Sciatic nerve (tissue), 2 donors: ENCODE data around the gene SRRM4. TPM values are rescaled to one million over a fixed set of nuclear protein-coding genes. Genes with fewer than 3 reads are reported as not detected.

Experiments used
- ATAC-seq: fragments of 200-7000 bp; cut with Tn5 transposase; one replicate; pipeline ENCODE4 v1.9.1; 2020; ENCODE audit warnings: mild to moderate bottlenecking, moderate library complexity
- DNase-seq: peaks from one replicate; pipeline ENCODE4 v3.0.0-alpha.2; 2020; ENCODE audit warnings: low spot score
- intact Hi-C: fragments of 100-400 bp; cut with DNase I; formaldehyde crosslinking; loops from one replicate; pipeline ENCODE4 v1.14.2; 2022
- total RNA-seq: library from RNA; stranded (reverse); fragmentation: NEBNext Ultra II Directional; extraction: Animal tissue kit (Norgen Biotek cat#: 25700); gene quantifications from one replicate; pipeline ENCODE4 v1.2.1, GENCODE V29; 2021
- donor health status: DM: no; HTN: no; CAD: no.
- donor health status: DM: no; HTN: no; CAD: no.

SRRM4 gene
- total RNA-seq, 1 donor from 2014 or later = 0.04 TPM

- intact Hi-C loops = no loop called here
Observed at GRCh38 chr12:119151445-119152026, 170.2 kb downstream of the SRRM4 start.

GRCh38 chr12:119153477-119154434, 172.4 kb downstream of the SRRM4 start:
- ATAC-seq (peak; percentile 81), DNase-seq (peak; percentile 62)

More at GRCh38 chr12:119151445-119152026, 170.2 kb downstream of the SRRM4 start:
- DNase-seq (no peak), ATAC-seq (no peak)

DNA sequence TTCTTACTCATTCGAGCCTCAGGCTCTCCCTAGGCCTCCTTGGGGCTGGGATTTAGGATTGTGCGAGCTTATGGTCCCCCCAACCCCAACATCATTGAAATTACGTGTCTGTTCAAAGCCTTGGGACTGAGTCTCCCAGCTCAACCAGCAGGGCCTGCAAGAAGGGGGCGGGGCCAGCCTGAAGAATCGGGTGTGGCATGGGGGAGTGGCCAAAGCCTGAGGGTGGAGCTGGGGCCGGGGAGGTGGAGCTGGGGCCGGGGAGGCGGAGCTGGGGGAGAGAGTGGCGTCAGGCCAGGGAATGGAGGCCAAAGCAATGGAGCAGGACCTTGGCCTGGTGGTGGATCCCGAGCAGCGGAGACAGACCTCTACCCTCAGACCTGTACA, 173.1 kb downstream of the SRRM4 start:
- ATAC-seq = no peak
- intact Hi-C loops = no loop called here
- no peak for DNase-seq

More at GRCh38 chr12:119153477-119154434, 172.4 kb downstream of the SRRM4 start:
- intact Hi-C loops = no loop called here

- DNase-seq (no peak), ATAC-seq (no peak)
- intact Hi-C loops = no loop called here
Observed at GRCh38 chr12:119156401-119157044, 175.2 kb downstream of the SRRM4 start.

DNA sequence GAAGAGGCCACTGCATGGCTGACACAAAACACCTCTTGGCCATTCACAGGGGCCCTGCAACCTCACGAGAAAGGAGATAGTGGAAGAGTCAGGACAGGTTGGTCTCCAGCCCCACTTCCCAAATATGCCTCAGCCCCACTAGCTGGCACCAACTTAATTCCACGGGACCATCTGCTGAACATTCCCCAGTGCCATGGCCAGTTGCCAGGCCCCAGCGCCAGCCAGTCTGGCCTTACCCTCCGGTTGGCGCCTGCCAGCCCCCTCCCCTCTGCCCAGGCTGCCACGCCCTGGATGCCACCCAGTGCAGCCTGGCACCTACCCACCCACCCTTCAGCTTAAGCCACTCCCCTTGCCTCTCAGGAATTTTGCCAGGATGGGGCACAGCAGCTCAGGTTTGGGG, 176.2 kb downstream of the SRRM4 start:
- DNase-seq (no peak), ATAC-seq (no peak)
- intact Hi-C loops = no loop called here

GRCh38 chr12:119157978-119158377, 176.6 kb downstream of the SRRM4 start:
- ATAC-seq (no peak), DNase-seq (no peak)
- intact Hi-C loops = no loop called here

GRCh38 chr12:119158402-119158801, 177.1 kb downstream of the SRRM4 start:
- ATAC-seq (no peak), DNase-seq (no peak)
- intact Hi-C loops = no loop called here

DNA sequence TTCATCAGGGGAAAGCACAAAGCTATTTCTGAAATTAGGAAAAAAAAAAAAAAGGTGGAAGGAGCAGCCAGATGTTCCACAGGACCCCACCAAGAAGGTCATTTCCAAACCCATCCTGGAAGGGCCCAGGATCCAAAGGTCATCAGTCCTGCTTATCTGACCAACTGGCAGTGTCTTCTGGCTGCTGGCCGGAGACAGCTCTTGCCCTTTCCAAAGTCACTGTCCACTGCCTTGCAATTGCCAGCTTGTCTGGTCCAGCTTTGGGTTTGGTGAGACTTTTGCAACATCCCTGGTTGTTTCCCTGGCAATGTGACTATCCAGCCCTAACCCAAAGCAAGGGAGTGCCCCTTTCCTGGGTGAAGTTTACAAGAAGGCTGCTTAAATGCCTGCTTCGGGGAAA, 178.5 kb downstream of the SRRM4 start:
- ATAC-seq (no peak), DNase-seq (no peak)
- intact Hi-C loops = no loop called here

DNA sequence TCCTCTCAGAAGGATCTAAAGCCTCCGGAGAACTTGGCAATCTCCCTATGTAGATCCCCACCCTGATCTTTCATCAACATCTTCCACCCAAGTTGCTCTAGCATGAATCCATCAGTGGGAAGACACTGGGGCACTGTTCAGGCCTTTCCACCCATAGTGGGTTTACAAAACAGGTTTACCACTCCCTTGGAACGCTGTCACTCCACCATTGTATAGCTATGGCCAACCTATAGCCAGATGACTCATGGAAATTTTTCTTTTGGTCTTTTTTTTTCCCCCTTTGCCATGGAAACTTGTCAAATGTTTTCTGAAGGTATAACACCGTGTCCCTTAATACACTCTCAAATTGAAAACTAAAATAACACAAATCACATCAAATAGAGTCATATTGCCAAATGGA, 186.6 kb downstream of the SRRM4 start:
- ATAC-seq = no peak
- DNase-seq = no peak
- intact Hi-C loops = no loop called here

- no peak for ATAC-seq
- no peak for DNase-seq
- intact Hi-C loops = no loop called here
Observed at GRCh38 chr12:119168721-119169120, 187.4 kb downstream of the SRRM4 start.

DNA sequence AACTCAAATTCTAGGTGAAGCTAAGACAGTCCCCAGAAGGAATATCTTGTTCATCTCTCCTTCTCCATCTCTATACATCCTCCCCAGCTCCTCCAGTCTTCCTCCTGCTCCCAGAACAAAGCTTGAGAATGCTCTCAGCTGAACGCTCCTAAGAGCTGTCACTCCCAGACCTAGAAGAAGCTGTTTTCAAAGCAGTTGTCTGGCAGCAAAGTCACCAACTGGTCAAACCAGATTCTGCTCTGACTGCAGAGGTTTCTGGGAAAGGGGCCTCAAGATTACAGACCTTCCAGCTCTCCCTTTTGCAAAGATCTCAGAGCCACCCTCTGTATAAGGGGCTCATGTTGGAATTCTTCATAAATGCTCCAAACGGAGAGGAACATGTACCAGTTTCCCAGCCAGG, 187.8 kb downstream of the SRRM4 start:
- ATAC-seq (no peak), DNase-seq (no peak)
- intact Hi-C loops = no loop called here

GRCh38 chr12:119171291-119171690, 189.9 kb downstream of the SRRM4 start:
- intact Hi-C loops = no loop called here
- ATAC-seq (no peak), DNase-seq (no peak)

- ATAC-seq (no peak), DNase-seq (no peak)
- intact Hi-C loops = no loop called here
Observed at GRCh38 chr12:119171691-119172425, 190.5 kb downstream of the SRRM4 start.

DNA sequence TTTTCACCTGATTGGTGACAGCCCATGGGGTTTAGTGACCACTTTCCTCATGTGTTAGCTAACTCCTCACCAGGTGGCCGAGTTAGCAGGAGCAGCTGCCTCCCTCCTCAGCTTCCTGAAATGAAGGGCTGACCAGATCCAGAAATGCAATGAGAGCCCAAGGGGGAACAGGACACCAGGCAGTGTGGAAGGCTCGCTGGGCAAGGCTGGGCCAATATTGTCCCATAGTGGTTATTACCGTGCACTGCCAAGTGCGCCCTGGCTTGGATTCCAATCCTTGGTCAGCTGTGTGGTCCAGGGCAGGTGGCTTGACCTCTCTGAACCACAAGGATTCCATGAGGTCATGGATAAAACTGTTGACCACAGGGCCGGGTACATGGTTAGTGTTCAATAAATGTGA, 193.7 kb downstream of the SRRM4 start:
- ATAC-seq (no peak), DNase-seq (no peak)
- intact Hi-C loops = no loop called here

GRCh38 chr12:119176267-119177055, 195.1 kb downstream of the SRRM4 start:
- ATAC-seq = peak; percentile 86
- intact Hi-C loops = no loop called here
- peak; percentile 88 for DNase-seq

DNA sequence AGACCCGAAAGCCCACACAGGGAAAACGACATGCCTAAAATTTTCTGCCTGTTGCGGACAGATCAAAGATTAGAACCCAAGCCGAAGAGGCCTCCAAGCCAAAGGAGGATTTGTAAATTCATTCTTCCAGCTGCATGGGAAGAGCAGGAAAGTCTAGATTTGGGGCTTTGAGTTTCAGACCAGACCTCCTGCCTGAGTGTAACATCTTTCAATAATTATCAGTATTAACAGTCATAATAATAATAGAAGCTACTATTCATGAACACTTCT, 195.7 kb downstream of the SRRM4 start:
- DNase-seq (no peak), ATAC-seq (no peak)
- intact Hi-C loops = no loop called here

- no peak for DNase-seq
- intact Hi-C loops = no loop called here
- no peak for ATAC-seq
Observed at GRCh38 chr12:119177724-119178380, 196.5 kb downstream of the SRRM4 start.
